Activated CD8-positive, alpha-beta memory T cell treated with anti-CD3 and anti-CD28 coated beads, Interleukin-2, amount 50 U/mL, for 48 hours (primary cell): ENCODE data around the gene CSF1R.
"Not testable (repeated sequence)": the region's sequence is repeated elsewhere in the genome, so short reads cannot be mapped to it uniquely, and the experiment has no call there.

ENCODE experiments used
- DNase-seq: peaks from one replicate; pipeline ENCODE4 v3.0.0-alpha.2; 2020

The CSF1R gene

DNA sequence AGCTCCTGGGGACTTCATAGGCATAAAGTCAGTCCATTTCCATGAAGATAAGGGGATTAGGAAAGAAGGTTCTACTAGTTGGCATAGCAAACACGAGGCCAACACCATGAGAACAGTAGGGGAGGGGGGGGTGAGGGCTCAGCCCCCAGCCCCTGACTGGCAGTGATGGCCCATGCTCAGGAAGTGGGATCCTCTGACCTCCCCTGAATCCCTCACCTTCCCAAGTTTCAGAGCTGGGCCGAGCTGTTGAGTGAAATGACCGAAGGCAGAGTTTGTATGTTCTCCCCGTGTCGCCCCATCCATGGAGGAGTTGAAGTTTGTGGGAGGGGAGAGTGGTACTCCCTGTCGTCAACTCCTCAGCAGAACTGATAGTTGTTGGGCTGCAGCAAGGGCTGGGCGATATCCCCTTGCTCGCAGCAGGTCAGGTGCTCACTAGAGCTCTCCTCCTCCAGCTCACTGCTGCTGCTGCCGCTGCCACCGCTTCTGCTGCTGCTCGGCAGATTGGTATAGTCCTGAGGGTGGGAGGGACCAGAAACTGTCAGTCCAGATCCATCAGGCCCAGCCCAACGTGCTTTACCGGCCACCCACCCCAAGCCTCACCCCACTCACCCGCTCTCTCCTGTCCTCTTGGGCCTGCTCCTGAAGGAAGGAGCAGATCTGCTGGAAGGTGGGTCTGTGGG lies 32.5 kb downstream of the CSF1R start:
- DNase-seq = peak; percentile 42

DNA sequence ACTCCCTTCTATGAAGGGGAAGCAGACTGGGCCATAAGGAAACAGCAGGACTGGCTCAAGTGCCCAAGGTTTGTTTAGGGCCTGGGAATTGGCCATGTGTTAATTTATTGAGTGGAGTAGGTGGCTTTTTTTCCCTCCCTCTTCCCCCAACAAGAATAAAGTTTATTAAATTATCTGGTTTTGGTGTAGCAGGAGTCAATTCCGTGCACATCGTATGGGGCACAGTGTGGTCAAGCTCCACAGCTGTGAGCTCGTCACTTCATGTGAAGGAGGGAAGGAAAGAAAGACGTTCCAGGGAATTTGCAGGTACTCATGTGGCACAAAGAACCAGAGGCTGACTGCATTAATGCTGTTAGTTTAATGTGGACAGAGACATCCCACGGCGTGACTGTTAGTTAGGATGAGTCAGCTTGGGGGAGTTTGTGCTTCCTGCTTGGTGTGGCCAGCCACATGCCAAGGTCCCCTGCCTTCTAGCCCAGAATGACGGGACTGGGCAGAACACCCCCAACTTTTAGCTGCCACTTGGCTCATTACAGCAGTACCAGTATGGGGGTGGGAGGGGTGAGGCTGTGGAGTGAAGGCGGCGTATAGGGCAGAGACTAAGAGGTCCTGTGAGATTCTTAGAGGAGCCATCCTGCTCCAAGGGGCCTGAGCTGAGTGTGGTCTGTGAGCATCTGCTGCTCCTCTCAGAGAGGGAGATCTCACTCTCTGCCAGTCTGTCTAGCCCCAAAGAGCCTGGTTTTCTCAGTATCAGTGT lies 33.2 kb downstream of the CSF1R start:
- DNase-seq = peak; percentile 49

DNA sequence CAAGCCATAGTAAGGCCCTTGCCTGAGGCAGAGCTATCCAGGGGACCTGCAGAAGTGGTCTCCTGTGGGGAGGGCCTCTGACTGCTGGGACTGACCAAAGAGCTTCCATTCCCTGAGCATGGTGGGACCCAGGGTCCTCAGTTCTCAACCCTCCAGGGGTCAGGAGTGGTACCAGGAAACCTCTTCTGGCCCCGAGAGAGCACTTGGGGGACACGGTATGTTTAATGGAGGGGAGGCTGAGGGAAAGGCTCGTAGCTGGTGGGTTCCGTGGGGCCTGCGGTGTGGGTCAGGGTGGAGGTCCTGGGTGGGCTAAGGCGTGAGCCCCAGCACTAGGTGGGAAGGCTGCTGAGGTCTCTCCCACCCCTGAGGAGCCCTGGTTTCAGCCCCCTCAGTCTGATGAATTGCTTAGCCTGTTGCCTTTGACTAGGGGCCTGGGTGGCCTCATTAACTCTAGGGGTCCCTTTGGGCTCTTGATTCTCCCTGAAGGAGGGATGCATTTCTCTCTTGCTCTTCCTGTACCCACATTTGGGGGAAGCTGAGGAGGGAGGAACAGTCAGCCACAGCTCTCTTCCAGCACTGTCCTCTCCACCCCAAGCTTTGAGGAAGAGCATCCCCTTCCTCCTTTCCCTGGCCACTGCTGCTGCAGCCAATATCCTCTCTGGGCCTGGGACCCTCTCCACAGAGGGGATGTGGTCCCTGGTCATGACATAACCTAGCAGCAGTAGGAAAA lies 34.0 kb downstream of the CSF1R start:
- DNase-seq = peak; percentile 40

DNA sequence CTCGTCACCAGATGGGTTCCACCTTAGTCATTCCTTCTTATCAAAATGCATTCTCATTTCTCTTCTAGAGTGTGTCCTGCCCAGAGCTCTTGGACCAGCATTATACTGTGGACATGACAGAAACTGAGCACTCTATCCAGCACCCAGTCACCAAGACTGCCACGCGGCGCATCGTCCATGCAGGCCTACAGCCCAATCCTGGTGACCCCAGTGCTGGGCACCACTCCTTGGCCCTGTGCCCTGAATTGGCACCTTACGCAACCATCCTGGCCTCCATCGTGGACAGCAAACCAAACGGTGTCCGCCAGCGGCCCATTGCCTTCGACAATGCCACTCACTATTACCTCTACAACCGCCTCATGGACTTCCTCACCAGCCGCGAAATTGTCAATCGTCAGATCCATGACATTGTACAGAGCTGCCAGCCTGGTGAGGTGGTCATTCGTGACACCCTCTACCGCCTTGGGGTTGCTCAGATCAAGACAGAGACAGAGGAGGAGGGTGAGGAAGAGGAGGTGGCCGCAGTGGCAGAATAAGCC lies 34.6 kb downstream of the CSF1R start:
- DNase-seq = no peak

DNA sequence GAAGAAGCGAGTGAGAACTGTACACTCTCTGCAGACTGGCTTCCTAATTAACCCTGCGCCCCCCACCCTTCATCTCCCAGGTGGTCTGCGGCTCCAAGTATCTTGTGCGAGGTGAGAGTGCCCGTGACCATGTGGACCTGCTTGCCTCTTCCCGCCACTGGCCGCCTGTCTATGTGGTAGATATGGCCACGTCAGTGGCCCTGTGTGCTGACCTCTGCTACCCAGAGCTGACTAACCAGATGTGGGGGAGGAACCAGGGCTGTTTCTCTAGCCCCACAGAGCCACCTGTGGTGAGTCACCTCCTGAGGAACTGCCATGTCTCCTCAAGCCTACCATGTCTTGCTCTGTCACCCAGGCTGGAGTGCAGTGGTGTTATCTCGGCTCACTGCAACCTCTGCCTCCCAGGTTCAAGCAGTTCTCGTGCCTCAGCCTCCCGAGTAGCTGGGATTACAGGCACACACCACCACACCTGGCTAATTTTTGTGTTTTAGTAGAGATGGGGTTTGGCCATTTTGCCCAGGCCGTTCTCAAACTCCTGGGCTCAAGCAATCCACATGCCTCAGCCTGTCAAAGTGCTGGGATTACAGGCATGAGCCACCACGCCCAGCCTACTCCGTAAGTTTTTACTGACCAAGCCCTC lies 36.1 kb downstream of the CSF1R start:
- DNase-seq = peak; percentile 48

DNA sequence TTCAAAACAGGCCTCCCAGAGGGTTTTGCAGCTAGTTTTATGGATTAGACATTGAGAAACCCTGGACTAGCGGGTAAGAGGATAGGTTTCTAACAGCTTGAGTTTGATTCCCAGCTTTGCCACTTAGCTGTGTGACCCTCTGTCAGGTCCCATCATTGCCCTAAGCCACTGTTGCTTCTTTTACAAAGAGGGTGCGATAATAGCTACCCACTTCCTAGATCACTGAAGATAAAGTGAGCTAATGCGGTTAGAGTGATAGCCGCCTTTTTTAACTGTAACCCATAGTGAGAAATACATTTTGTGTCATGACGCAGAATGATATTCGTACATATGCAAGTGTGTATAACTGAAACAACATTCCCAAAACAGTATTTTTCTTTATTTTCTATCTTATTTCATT lies 40.3 kb downstream of the CSF1R start:
- DNase-seq = no peak

DNA sequence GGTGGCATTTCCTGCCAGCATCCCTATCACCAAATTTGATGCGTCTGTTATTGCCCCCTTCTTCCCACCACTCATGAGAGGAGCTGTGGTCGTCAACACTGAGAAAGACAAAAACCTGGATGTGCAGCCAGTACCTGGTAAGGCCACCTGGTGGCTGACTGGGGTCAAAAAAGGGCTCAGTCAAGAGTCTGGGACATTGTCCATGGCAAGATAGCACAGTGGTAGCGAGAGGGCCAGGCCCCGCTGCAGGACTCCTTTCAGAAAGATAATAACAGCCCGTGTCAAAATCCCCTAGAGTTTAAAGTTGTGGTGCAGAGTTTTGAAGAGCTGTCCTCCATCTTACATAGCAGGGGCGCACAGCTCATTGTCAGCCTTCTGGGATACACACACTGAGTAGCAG lies 40.8 kb downstream of the CSF1R start:
- no peak for DNase-seq

DNA sequence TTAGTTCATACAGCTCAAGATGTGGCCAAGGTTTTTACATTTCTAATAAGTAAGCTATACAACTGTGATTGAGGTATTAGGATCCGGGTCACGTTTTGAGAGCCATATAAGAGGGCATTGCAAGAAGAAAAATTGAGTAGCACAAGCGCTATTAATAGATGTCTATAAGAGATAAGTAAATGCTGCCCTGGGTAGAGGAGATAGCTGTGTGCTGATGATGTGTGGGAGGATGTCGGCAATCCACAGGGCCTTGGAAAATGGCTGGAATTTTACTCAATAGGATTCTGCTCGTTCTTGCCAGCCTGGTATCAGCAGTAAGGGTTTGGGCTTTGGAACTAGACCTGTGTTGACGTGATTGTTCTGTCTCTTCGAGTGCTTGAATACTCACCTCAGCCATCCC lies 41.6 kb downstream of the CSF1R start:
- DNase-seq = no peak

DNA sequence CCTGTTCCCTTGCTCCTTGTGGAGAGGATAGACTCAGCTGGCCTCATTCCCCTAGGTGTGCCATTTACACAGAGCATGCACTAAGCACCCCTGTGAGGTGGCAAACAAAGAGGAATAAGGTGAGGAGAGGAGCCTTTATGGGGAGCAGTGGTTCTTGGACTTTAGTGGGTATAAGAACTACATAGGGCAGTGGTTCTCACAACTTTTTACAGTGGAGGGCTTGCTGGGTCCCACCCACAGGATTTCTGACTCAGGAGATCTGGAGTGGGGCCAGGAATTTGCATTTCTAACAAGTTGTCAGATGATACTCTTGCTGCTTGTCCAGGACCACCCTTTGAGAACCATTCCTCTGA lies 42.0 kb downstream of the CSF1R start:
- DNase-seq = no peak

DNA sequence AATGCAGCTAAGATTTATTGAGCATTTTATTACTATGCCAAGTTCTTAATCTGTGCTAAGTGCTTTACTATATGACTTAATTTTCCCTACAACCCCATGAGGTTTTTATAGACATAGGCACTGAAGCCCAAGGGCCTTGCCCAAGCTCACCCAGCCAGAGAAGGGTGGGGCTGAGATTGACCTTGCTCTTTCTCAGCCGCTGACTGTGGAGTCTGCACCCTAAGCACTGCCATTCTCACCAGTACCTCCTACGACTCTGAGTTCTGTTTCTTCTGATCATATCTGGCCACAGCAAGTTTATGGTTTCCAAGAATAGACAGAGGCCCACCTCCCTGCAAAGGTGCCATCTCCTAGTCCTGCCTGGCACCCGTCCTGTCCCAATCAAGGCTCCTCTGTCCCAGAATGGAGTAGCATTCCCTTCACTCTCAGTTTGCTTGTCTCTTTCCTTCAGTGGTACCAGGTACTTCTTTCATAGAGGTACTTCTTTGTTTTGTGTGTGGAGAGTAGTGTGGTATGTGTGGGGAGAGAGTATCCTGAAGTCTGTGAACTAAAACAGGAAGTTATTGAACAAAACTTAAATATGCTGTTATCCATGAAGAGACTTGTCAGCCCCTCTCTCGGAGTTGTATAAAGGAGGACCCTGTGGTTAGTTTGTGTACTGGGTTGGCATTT lies 42.6 kb downstream of the CSF1R start:
- DNase-seq = no peak

DNA sequence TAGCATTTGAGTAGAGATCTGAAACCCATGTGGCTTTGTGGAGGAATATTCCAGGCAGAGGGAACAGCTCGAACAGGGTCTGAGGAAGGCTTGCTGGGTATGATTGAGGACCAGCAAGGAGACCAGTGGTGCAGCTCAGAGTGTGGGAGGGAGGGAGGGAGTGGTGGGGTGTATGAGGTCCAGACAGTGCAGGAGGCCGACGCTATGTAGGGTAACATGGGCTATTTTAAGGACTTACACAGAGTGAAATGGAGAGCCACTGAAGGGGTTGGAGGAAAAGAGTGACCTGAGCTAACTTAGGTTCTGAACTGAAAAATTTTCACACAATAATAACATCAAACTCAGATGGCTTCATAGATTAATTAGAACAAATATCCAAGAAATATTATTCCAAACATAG lies 43.9 kb downstream of the CSF1R start:
- no peak for DNase-seq

DNA sequence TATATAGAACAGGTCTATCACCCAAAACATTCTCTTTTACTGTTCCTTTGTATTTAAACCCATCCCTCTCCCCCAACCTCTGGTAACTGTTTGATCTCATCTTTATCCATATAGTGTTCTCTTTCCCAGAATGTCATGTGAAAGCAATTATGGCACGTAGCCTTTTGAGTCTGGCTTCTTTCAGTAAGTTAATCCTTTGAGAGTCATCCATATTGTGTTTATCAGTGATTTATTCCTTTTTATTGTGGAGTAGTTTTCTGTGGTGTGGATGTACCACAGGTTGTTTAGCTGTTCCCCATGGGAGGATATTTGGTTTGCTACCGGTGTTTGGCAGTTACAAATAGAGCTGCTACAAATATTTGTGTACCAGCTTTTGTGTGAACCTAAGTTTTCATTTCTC lies 47.8 kb downstream of the CSF1R start:
- no peak for DNase-seq

DNA sequence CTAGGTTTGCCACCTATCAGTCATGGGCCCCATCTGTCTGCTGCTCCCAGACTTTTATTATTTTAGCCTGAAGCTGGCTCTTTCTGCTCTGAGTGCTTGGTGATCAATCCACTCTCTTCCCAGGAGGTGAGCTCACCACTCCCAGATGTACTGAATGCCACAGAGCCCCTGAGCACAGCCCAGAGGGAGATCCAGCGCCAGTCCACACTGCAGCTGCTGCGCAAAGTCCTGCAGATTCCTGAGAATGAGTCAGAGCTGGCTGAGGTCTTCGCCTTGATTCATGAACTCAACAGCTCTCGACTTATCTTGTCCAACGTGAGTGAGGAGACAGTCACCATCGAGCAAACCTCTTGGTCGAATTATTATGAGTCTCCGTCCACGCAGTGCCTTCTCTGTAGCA lies 49.8 kb downstream of the CSF1R start:
- no peak for DNase-seq

DNA sequence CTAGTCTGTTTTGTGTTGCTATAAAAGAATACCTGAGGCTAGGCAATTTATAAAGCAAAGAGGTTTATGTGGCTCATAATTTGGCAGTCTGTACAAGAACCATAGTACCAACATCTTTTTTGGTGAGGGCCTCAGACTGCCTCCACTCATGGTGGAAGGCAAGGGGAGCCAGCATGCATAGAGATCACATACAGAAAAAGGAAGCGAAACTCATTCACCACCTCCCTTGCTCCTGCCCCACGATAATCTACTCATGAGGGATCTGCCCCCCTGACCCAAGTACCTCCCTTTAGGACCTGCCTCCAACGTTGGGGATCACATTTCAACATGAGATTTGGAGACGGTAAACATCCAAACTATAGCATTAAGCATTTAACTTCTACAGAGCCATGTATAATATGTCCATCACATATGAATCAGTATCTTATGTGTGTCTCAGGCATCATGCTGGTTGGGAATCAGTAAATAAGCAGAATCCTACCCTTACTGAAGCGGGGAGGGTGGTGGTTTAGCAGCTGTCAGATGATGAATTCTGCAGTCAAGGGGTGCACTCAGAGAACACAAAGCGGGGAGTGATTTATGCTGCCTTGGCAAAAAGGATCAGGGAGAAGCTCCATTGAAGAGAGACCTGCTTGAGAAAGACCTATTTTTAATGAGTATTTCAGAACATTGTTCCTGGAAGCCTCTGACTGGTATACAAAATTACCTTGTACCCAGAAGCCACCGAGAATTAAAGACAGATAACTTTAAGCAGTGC lies 51.0 kb downstream of the CSF1R start:
- DNase-seq = no peak

DNA sequence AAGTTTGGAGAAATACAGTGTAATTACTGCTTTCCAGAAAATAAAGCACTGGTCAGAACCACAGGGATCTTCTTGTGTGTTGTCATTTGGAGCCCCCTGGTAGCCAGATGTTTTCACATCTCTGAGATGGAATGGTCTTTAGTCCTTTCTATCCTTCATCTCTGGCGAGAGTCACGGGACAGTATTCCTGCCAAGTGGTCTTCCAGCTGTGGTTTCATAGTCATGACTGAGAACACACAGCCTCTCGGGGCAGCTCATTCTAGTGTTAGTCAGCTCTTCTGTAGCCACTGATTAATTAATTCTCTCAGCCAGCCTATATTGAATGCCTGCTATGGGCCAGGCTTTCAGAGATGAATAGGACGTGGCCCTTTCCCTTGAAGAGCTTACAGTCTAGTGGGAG lies 51.7 kb downstream of the CSF1R start:
- no peak for DNase-seq

DNA sequence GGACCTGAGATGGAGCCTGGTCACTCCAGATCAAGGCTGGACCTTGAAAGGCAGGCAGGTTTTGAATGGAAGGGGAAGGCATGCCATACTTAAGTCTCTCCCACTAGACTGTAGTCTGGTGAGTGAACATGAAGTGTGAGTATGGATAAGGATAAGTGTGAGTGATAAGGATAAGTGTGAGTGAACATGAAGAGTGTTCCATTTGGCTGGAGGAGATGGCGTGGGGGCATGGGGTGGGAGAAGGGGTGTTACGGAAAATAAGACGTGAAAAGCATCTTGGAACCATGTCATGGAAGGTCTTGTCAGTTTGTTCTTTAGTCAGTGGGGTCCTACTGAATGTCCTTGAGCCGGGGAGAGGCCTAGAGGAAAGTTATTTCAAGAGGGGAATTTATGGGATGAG lies 53.0 kb downstream of the CSF1R start:
- DNase-seq = no peak

DNA sequence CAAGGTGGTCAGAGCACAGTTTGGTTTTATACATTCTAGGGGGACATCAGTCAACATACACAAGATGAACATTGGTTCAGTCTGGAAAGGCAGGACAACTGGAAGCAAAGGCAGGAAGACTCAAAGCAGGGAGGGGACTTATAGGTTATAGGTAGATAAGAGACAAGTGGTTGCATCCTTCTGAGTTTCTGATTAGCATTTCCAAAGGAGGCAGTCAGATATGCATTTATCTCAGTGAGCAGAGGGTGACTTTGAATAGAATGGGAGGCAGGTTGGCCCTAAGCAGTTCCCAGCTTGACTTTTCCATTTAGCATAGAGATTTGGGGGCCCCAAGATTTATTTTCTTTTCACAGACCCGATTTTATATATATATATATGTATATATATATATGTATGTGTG lies 58.3 kb downstream of the CSF1R start:
- not testable (repeated sequence) for DNase-seq

DNA sequence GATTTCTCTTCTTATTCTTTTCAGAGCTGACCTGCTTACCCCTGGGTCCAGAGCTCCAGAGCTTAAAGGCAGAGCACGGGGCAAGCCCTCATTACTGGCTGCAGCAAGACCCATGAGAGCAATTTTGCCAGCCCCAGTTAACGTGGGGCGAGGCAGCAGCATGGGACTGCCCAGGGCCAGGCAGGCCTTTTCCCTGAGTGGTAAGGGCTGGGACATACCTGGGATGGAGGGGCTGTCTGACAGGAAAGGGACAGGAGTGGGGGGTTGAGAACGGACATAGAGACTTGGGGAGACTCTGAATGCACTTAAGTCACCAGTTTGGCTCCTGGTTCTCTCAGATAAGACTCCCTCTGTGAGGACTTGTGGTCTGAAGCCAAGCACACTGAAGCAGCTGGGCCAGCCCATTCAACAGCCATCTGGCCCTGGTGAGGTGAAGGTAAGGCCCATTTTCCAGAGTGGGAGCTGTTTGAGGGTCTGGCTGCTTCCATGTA lies 59.6 kb downstream of the CSF1R start:
- no peak for DNase-seq

DNA sequence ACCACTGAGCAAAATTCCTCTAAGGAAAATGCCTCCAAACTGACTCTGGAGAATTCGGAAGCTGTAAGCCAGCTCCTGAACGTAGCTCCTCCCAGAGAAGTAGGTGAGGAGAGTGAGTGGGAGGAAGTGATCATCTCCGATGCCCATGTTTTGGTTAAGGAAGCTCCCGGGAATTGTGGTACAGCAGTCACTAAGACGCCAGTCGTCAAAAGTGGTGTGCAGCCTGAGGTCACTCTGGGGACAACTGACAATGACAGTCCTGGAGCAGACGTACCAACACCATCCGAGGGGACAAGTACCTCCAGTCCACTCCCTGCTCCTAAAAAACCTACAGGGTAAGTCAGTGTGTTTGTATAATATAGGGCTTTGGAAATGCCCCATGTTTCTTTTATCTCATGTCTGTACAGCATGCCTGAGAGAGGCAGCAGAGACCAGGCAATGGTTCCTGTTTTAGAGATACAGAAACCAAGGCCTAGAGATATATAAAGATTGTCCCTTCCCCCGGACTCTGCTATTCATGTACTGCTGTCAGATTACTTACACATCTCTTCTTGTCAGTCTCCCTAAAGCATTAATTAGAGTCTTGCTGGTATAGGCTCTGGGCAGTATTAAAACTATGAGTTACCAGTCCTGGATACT lies 61.9 kb downstream of the CSF1R start:
- DNase-seq = no peak

DNA sequence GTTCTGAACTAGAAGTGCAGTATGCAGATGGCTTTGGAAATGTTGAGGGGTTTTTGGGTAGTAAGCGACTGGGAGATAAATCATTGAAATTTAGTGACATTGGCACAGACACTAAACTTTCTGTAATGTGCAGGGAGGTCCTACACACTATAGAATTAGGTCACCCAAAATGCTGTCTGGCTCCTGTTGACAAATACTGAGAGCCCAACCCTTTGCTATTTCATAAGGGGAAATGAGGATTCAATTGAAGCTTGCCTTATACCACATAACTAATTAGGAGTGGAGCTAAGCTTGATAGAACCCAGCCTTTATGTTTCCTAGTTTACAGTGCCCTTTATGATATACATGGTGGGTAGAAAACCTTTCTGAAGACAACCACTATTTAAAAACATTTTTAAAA lies 63.2 kb downstream of the CSF1R start:
- DNase-seq = no peak

DNA sequence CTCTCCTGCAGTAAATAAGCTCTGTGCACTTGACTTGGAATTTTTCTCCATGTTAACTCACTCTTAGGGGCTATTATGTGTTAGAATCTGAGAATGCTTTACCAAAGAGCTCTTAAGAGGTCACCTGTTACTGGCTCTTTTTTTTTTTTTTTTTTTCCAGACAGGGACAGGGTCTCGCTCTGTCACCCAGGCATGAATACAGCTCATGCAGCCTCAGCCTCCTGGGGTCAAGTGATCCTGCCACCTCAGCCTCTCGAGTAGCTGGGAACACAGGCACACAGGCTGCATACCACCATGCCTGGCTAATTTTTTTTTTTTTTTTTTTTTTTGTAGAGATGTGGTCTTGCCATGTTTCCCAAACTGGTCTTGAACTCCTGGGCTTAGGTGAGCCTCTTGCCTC lies 63.7 kb downstream of the CSF1R start:
- DNase-seq = no peak
